ENCODE measurements around the gene CEP164.

CEP164 gene

GRCh38 chr11:117433717-117434116, 106.1 kb downstream of the CEP164 start:
- H3K4me3 ChIP-seq (IDR thresholded peaks at IDR 0.05; ENCODE audit: insufficient read depth, low read depth, low read length), result no peak overlapping the region
- H3K27me3 ChIP-seq (ENCODE audit: insufficient read depth, low read depth), result no peaks in the 10 kb centered on the region
- no peaks in the 10 kb centered on the region for H4K20me1 ChIP-seq (ENCODE audit: insufficient read depth)
- no peaks in the 10 kb centered on the region for H3K4me1 ChIP-seq (ENCODE audit: low read depth, poor library complexity, severe bottlenecking)
- H3K27ac ChIP-seq, result no peak overlapping the region
- no peak for TF ChIP-seq CTCF (conservative IDR thresholded peaks at IDR 0.05; ENCODE audit: low read depth, low read length)
- H3K9ac ChIP-seq, result no peak overlapping the region
- no peaks in the 10 kb centered on the region for H3K36me3 ChIP-seq (ENCODE audit: insufficient read depth)
- H2AFZ ChIP-seq (ENCODE audit: low read depth), result no peak overlapping the region
- no peak overlapping the region for H3K4me2 ChIP-seq
- H3K79me2 ChIP-seq (ENCODE audit: insufficient read depth, low read depth), result no peaks in the 10 kb centered on the region

- H3K27me3 ChIP-seq (ENCODE audit: insufficient read depth, low read depth), result no peaks in the 10 kb centered on the region
- H3K36me3 ChIP-seq (ENCODE audit: insufficient read depth), result no peaks in the 10 kb centered on the region
- H3K4me2 ChIP-seq, result no peak overlapping the region
- no peak overlapping the region for H2AFZ ChIP-seq (ENCODE audit: low read depth)
- H3K79me2 ChIP-seq (ENCODE audit: insufficient read depth, low read depth), result no peaks in the 10 kb centered on the region
- no peak overlapping the region for H3K4me3 ChIP-seq (IDR thresholded peaks at IDR 0.05; ENCODE audit: insufficient read depth, low read depth, low read length)
- no peaks in the 10 kb centered on the region for H4K20me1 ChIP-seq (ENCODE audit: insufficient read depth)
- no peak overlapping the region for H3K9ac ChIP-seq
- TF ChIP-seq CTCF (conservative IDR thresholded peaks at IDR 0.05; ENCODE audit: low read depth, low read length), result no peak
- H3K4me1 ChIP-seq (ENCODE audit: low read depth, poor library complexity, severe bottlenecking), result no peaks in the 10 kb centered on the region
- no peak overlapping the region for H3K27ac ChIP-seq
Observed at GRCh38 chr11:117434481-117434880, 106.8 kb downstream of the CEP164 start.

GRCh38 chr11:117435326-117435725, 107.7 kb downstream of the CEP164 start:
- no peak overlapping the region for H2AFZ ChIP-seq (ENCODE audit: low read depth)
- no peak overlapping the region for H3K4me3 ChIP-seq (IDR thresholded peaks at IDR 0.05; ENCODE audit: insufficient read depth, low read depth, low read length)
- H3K4me1 ChIP-seq (ENCODE audit: low read depth, poor library complexity, severe bottlenecking), result no peaks in the 10 kb centered on the region
- no peak overlapping the region for H3K4me2 ChIP-seq
- H4K20me1 ChIP-seq (ENCODE audit: insufficient read depth), result no peaks in the 10 kb centered on the region
- H3K27me3 ChIP-seq (ENCODE audit: insufficient read depth, low read depth), result no peaks in the 10 kb centered on the region
- H3K9ac ChIP-seq, result no peak overlapping the region
- no peak overlapping the region for H3K27ac ChIP-seq
- H3K79me2 ChIP-seq (ENCODE audit: insufficient read depth, low read depth), result no peaks in the 10 kb centered on the region
- no peaks in the 10 kb centered on the region for H3K36me3 ChIP-seq (ENCODE audit: insufficient read depth)
- no peak for TF ChIP-seq CTCF (conservative IDR thresholded peaks at IDR 0.05; ENCODE audit: low read depth, low read length)

- Histone ChIP-seq H3K27me3 (ENCODE audit: insufficient read depth, low read depth) (no peaks in the 10 kb centered on the region), H3K27ac (no peak overlapping the region), H3K4me3 (IDR thresholded peaks at IDR 0.05; ENCODE audit: insufficient read depth, low read depth, low read length) (no peak overlapping the region), H2AFZ (ENCODE audit: low read depth) (no peak overlapping the region), H3K9ac (no peak overlapping the region), H3K4me2 (no peak overlapping the region), H3K4me1 (ENCODE audit: low read depth, poor library complexity, severe bottlenecking) (no peaks in the 10 kb centered on the region), H3K36me3 (ENCODE audit: insufficient read depth) (no peaks in the 10 kb centered on the region), H3K79me2 (ENCODE audit: insufficient read depth, low read depth) (no peaks in the 10 kb centered on the region), H4K20me1 (ENCODE audit: insufficient read depth) (no peaks in the 10 kb centered on the region)
- no peak for TF ChIP-seq CTCF (conservative IDR thresholded peaks at IDR 0.05; ENCODE audit: low read depth, low read length)
Observed at GRCh38 chr11:117437041-117437790, 109.6 kb downstream of the CEP164 start.

All from KMS-11 (cell line).